Measurements from ENCODE around the gene ARHGEF12. TPM values are rescaled to one million over a fixed set of nuclear protein-coding genes. Genes with fewer than 3 reads are reported as not detected.

The ARHGEF12 gene
- total RNA-seq, 1 donor from 2014 or later: 59.5 TPM

GRCh38 chr11:120430146-120430545 is 93.9 kb downstream of the ARHGEF12 start:
- H3K27ac ChIP-seq (ENCODE audit: low read depth, low read length): no peak overlapping the region
- H3K9me3 ChIP-seq (ENCODE audit: control insufficient read depth in 3 of 3, low read length in 3 of 3): no peaks in the 10 kb centered on the region
- H3K4me3 ChIP-seq (ENCODE audit: low read length in 3 of 3): no peak overlapping the region
- peaks cover 0 to 18% (median 3%) of the 10 kb centered on the region in 3 donors for H3K36me3 ChIP-seq (ENCODE audit: control insufficient read depth in 3 of 3, insufficient read depth in 3 of 3, low read length in 3 of 3)
- H3K4me1 ChIP-seq (ENCODE audit: control insufficient read depth in 3 of 3, insufficient read depth in 3 of 3, low read length in 3 of 3): peaks cover 0 to 10% (median 6%) of the 10 kb centered on the region in 3 donors
- H3K27me3 ChIP-seq (ENCODE audit: control insufficient read depth in 3 of 3, insufficient read depth in 3 of 3, low read length in 3 of 3): no peaks in the 10 kb centered on the region
- H3K9ac ChIP-seq (ENCODE audit: low read depth in 1 of 3, low read length in 3 of 3): no peak overlapping the region

DNA sequence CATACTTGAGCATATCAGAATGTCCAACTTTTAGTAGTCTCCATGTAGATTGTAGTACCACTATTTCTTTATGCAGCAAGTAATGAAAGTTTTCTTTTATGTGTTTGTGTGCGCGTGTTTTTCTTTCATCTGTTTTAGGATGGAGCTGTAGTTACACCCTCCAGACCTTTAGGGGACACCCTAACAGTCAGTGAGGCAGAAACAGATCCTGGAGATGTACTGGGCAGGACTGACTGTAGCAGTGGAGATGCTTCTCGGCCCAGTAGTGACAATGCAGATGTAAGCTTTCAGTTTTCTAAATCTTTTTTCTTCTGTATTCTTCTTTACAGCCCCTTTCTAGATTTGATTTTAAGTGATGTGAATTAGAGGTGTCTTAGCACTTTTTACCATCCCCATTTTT is 95.4 kb downstream of the ARHGEF12 start:
- Histone ChIP-seq H3K4me1 (ENCODE audit: control insufficient read depth in 3 of 3, insufficient read depth in 3 of 3, low read length in 3 of 3) (peaks cover 0 to 10% (median 6%) of the 10 kb centered on the region in 3 donors), H3K27me3 (ENCODE audit: control insufficient read depth in 3 of 3, insufficient read depth in 3 of 3, low read length in 3 of 3) (no peaks in the 10 kb centered on the region), H3K4me3 (ENCODE audit: low read length in 3 of 3) (no peak overlapping the region), H3K27ac (ENCODE audit: low read depth, low read length) (peak overlapping the region; percentile 84), H3K36me3 (ENCODE audit: control insufficient read depth in 3 of 3, insufficient read depth in 3 of 3, low read length in 3 of 3) (peaks cover 0 to 17% (median 3%) of the 10 kb centered on the region in 3 donors), H3K9ac (ENCODE audit: low read depth in 1 of 3, low read length in 3 of 3) (peak overlapping the region in 1 of 3 donors; percentile 16), H3K9me3 (ENCODE audit: control insufficient read depth in 3 of 3, low read length in 3 of 3) (no peaks in the 10 kb centered on the region)

DNA sequence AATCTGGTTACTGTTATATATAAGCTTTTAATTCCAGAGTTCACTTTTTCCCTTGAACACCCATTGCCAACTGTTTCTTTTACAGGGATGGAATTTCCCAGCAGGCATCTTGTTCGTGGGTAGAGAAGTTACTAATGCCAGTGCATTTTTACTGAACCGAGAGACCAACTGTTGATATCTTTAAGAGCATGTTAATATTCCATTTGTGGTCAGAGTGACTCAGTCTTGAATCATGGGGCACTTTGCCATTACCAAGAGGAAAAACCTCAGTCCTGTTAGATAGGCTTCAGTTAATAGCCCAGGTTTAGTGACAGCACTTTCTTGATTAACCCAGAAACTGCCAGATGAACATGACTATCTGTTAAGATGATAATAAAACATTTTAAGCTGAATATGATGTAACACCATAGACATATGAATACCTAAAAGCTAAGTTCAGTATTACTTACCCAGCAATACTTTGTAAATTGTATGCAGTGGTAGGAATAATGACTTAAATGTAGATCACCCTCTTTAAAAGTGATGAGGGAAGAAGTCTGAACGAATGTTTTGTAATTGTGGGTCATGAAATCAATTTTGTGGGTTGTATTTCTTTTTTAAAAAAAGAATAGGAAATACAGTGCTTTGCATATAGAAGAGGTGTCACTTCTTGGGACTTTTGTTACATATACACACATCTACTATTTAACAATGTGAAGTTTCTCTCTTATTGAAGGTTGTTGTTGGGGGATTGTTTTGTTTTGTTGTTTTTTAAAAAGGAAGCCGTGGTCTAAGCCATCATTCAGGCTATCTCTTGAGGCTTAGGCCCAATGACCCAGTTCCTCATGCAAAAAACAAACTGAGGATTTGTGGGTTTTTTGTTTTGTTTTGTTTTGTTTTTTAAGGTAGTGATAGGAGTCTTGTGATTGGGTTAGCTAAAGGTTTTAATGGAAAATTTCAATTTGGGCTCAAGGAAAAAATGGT is 96.1 kb downstream of the ARHGEF12 start:
- no peaks in the 10 kb centered on the region for H3K9me3 ChIP-seq (ENCODE audit: control insufficient read depth in 3 of 3, low read length in 3 of 3)
- peaks cover 0 to 10% (median 6%) of the 10 kb centered on the region in 3 donors for H3K4me1 ChIP-seq (ENCODE audit: control insufficient read depth in 3 of 3, insufficient read depth in 3 of 3, low read length in 3 of 3)
- H3K27me3 ChIP-seq (ENCODE audit: control insufficient read depth in 3 of 3, insufficient read depth in 3 of 3, low read length in 3 of 3): no peaks in the 10 kb centered on the region
- H3K9ac ChIP-seq (ENCODE audit: low read depth in 1 of 3, low read length in 3 of 3): peak overlapping the region in 1 of 3 donors; percentile 52
- H3K36me3 ChIP-seq (ENCODE audit: control insufficient read depth in 3 of 3, insufficient read depth in 3 of 3, low read length in 3 of 3): peaks cover under 1 to 17% (median 3%) of the 10 kb centered on the region in 3 donors
- no peak overlapping the region for H3K4me3 ChIP-seq (ENCODE audit: low read length in 3 of 3)
- peak overlapping the region; percentile 84 for H3K27ac ChIP-seq (ENCODE audit: low read depth, low read length)

DNA sequence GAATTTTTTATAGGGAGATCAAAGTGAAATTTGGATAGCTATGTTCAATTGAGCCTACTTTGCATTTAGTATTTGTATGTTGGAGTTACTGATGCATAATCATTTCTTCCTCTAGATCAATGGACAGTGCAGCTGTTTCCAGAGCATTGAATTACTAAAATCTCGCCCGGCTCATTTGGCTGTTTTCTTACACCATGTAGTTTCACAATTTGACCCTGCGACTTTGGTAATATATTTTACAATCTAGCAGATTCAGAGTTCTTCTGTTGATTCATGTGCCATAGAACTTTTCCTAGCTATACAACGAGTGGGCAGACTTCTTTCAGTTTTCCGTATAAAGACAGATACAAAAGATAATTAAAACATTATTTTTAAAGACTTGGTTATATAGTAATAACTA is 105.4 kb downstream of the ARHGEF12 start:
- peaks cover 37 to 74% (median 49%) of the 10 kb centered on the region in 3 donors for H3K36me3 ChIP-seq (ENCODE audit: control insufficient read depth in 3 of 3, insufficient read depth in 3 of 3, low read length in 3 of 3)
- H3K27ac ChIP-seq (ENCODE audit: low read depth, low read length): no peak overlapping the region
- H3K4me1 ChIP-seq (ENCODE audit: control insufficient read depth in 3 of 3, insufficient read depth in 3 of 3, low read length in 3 of 3): no peaks in the 10 kb centered on the region
- no peak overlapping the region for H3K9ac ChIP-seq (ENCODE audit: low read depth in 1 of 3, low read length in 3 of 3)
- no peaks in the 10 kb centered on the region for H3K9me3 ChIP-seq (ENCODE audit: control insufficient read depth in 3 of 3, low read length in 3 of 3)
- H3K4me3 ChIP-seq (ENCODE audit: low read length in 3 of 3): no peak overlapping the region
- H3K27me3 ChIP-seq (ENCODE audit: control insufficient read depth in 3 of 3, insufficient read depth in 3 of 3, low read length in 3 of 3): no peaks in the 10 kb centered on the region

GRCh38 chr11:120442031-120442430 is 105.8 kb downstream of the ARHGEF12 start:
- no peak overlapping the region for H3K9ac ChIP-seq (ENCODE audit: low read depth in 1 of 3, low read length in 3 of 3)
- no peak overlapping the region for H3K27ac ChIP-seq (ENCODE audit: low read depth, low read length)
- no peaks in the 10 kb centered on the region for H3K27me3 ChIP-seq (ENCODE audit: control insufficient read depth in 3 of 3, insufficient read depth in 3 of 3, low read length in 3 of 3)
- H3K4me3 ChIP-seq (ENCODE audit: low read length in 3 of 3): no peak overlapping the region
- H3K9me3 ChIP-seq (ENCODE audit: control insufficient read depth in 3 of 3, low read length in 3 of 3): no peaks in the 10 kb centered on the region
- H3K4me1 ChIP-seq (ENCODE audit: control insufficient read depth in 3 of 3, insufficient read depth in 3 of 3, low read length in 3 of 3): no peaks in the 10 kb centered on the region
- peaks cover 41 to 78% (median 54%) of the 10 kb centered on the region in 3 donors for H3K36me3 ChIP-seq (ENCODE audit: control insufficient read depth in 3 of 3, insufficient read depth in 3 of 3, low read length in 3 of 3)

DNA sequence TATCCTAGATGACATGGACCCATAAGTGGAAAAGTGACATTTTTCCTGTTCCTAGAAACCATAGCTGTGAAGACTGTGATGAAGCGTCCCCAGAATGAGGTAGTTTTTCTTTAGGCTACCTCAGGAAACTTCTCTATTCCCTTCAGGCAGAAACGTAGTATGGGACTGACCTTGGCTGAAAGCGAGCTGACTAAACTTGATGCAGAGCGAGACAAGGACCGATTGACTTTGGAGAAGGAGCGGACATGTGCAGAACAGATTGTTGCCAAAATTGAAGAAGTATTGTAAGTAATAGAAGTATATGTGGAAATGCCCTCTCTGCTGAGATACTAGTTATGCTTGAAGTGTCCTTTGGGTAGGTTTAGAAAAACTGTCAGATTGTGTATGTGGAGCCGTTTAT is 110.6 kb downstream of the ARHGEF12 start:
- no peaks in the 10 kb centered on the region for H3K4me1 ChIP-seq (ENCODE audit: control insufficient read depth in 3 of 3, insufficient read depth in 3 of 3, low read length in 3 of 3)
- H3K27me3 ChIP-seq (ENCODE audit: control insufficient read depth in 3 of 3, insufficient read depth in 3 of 3, low read length in 3 of 3): no peaks in the 10 kb centered on the region
- H3K9ac ChIP-seq (ENCODE audit: low read depth in 1 of 3, low read length in 3 of 3): no peak overlapping the region
- no peak overlapping the region for H3K27ac ChIP-seq (ENCODE audit: low read depth, low read length)
- H3K9me3 ChIP-seq (ENCODE audit: control insufficient read depth in 3 of 3, low read length in 3 of 3): no peaks in the 10 kb centered on the region
- no peak overlapping the region for H3K4me3 ChIP-seq (ENCODE audit: low read length in 3 of 3)
- H3K36me3 ChIP-seq (ENCODE audit: control insufficient read depth in 3 of 3, insufficient read depth in 3 of 3, low read length in 3 of 3): peaks cover 61 to 84% (median 76%) of the 10 kb centered on the region in 3 donors

DNA sequence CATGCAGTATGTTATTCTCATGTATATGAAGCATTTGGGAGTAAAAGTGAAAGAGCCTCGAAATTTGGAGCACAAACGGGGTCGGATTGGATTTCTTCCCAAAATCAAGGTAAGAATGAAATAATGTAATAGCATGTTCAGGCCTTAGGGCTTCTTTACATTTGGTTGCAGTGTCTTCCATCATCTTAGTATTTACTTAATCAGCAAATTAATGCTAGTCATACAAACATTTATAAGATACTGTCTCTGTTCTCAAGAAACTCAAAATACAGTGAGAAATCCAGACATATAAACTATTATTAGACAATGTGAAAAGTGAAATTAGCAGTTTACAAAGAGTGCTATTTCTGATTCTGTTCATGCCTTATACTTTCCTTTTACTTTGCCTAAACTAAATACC is 112.0 kb downstream of the ARHGEF12 start:
- H3K36me3 ChIP-seq (ENCODE audit: control insufficient read depth in 3 of 3, insufficient read depth in 3 of 3, low read length in 3 of 3): peaks cover 61 to 86% (median 76%) of the 10 kb centered on the region in 3 donors
- H3K27me3 ChIP-seq (ENCODE audit: control insufficient read depth in 3 of 3, insufficient read depth in 3 of 3, low read length in 3 of 3): no peaks in the 10 kb centered on the region
- no peak overlapping the region for H3K27ac ChIP-seq (ENCODE audit: low read depth, low read length)
- no peaks in the 10 kb centered on the region for H3K9me3 ChIP-seq (ENCODE audit: control insufficient read depth in 3 of 3, low read length in 3 of 3)
- H3K4me1 ChIP-seq (ENCODE audit: control insufficient read depth in 3 of 3, insufficient read depth in 3 of 3, low read length in 3 of 3): no peaks in the 10 kb centered on the region
- H3K9ac ChIP-seq (ENCODE audit: low read depth in 1 of 3, low read length in 3 of 3): no peak overlapping the region
- H3K4me3 ChIP-seq (ENCODE audit: low read length in 3 of 3): no peak overlapping the region

- Histone ChIP-seq H3K4me1 (ENCODE audit: control insufficient read depth in 3 of 3, insufficient read depth in 3 of 3, low read length in 3 of 3) (no peaks in the 10 kb centered on the region), H3K9ac (ENCODE audit: low read depth in 1 of 3, low read length in 3 of 3) (no peak overlapping the region), H3K27ac (ENCODE audit: low read depth, low read length) (no peak overlapping the region), H3K9me3 (ENCODE audit: control insufficient read depth in 3 of 3, low read length in 3 of 3) (no peaks in the 10 kb centered on the region), H3K4me3 (ENCODE audit: low read length in 3 of 3) (no peak overlapping the region), H3K27me3 (ENCODE audit: control insufficient read depth in 3 of 3, insufficient read depth in 3 of 3, low read length in 3 of 3) (no peaks in the 10 kb centered on the region), H3K36me3 (ENCODE audit: control insufficient read depth in 3 of 3, insufficient read depth in 3 of 3, low read length in 3 of 3) (peaks cover 47 to 74% (median 71%) of the 10 kb centered on the region in 3 donors)
These were observed 119.3 kb downstream of the ARHGEF12 start for GRCh38 chr11:120455487-120455886.

DNA sequence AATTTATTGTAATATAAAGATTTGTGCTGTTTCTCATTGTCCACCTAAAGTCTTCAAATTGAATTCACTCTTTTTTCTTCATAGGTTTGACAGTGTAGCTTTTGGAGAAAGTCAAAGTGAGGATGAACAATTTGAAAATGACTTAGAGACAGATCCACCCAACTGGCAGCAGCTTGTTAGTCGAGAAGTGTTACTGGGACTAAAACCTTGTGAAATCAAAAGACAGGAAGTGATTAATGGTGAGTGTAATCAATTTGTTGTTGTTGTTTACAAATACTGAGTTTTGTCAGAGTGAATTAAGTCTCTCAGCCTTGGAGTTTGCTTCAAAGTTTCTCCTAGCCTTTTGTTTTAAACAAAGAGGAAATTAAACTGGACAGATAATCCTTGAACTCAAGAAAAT is 121.8 kb downstream of the ARHGEF12 start:
- Histone ChIP-seq H3K27ac (ENCODE audit: low read depth, low read length) (no peak overlapping the region), H3K36me3 (ENCODE audit: control insufficient read depth in 3 of 3, insufficient read depth in 3 of 3, low read length in 3 of 3) (peaks cover 53 to 76% (median 74%) of the 10 kb centered on the region in 3 donors), H3K9me3 (ENCODE audit: control insufficient read depth in 3 of 3, low read length in 3 of 3) (no peaks in the 10 kb centered on the region)

GRCh38 chr11:120462825-120463224 is 126.6 kb downstream of the ARHGEF12 start:
- Histone ChIP-seq H3K9ac (ENCODE audit: low read depth in 1 of 3, low read length in 3 of 3) (no peak overlapping the region), H3K9me3 (ENCODE audit: control insufficient read depth in 3 of 3, low read length in 3 of 3) (no peaks in the 10 kb centered on the region), H3K4me3 (ENCODE audit: low read length in 3 of 3) (no peak overlapping the region), H3K4me1 (ENCODE audit: control insufficient read depth in 3 of 3, insufficient read depth in 3 of 3, low read length in 3 of 3) (no peaks in the 10 kb centered on the region), H3K36me3 (ENCODE audit: control insufficient read depth in 3 of 3, insufficient read depth in 3 of 3, low read length in 3 of 3) (peaks cover 44 to 76% (median 57%) of the 10 kb centered on the region in 3 donors), H3K27ac (ENCODE audit: low read depth, low read length) (no peak overlapping the region), H3K27me3 (ENCODE audit: control insufficient read depth in 3 of 3, insufficient read depth in 3 of 3, low read length in 3 of 3) (no peaks in the 10 kb centered on the region)

More for the DNA sequence above, 121.8 kb downstream of the ARHGEF12 start:
- Histone ChIP-seq H3K4me3 (ENCODE audit: low read length in 3 of 3) (no peak overlapping the region), H3K27me3 (ENCODE audit: control insufficient read depth in 3 of 3, insufficient read depth in 3 of 3, low read length in 3 of 3) (no peaks in the 10 kb centered on the region), H3K4me1 (ENCODE audit: control insufficient read depth in 3 of 3, insufficient read depth in 3 of 3, low read length in 3 of 3) (no peaks in the 10 kb centered on the region), H3K9ac (ENCODE audit: low read depth in 1 of 3, low read length in 3 of 3) (no peak overlapping the region)
